OCI-LY3 (cell line): ENCODE data around the gene GATAD1.

ENCODE experiments used
- H2AFZ ChIP-seq: fragments of 200-600, 300-600 bp; shearing (Covaris generic); 2 replicates; pipeline ENCODE4 v1.6.0; 2014; ENCODE audit warnings: antibody characterized with exemption, low read depth, low read length
- H3K27ac ChIP-seq: fragments of 200-600, 300-600 bp; sonication (generic); 2 replicates; pipeline ENCODE4 v1.5.1; 2014; ENCODE audit warnings: mild to moderate bottlenecking, low read length, moderate library complexity, mixed read lengths
- H3K27me3 ChIP-seq: fragments of 200-600, 300-600 bp; sonication (generic); 2 replicates; pipeline ENCODE4 v1.6.1; 2014; ENCODE audit warnings: low read depth, low read length, mixed read lengths
- H3K36me3 ChIP-seq: fragments of 200-600, 300-600 bp; sonication (generic); replicated peaks from 2 replicates; pipeline ENCODE3; 2014; ENCODE audit warnings: low read depth, low read length, mixed read lengths
- H3K4me1 ChIP-seq: fragments of 300-600, 200-600 bp; sonication (generic); 2 replicates; pipeline ENCODE4 v1.6.1; 2014; ENCODE audit warnings: low read length, mixed read lengths
- H3K4me2 ChIP-seq: fragments of 200-600, 300-600 bp; sonication (generic); 2 replicates; pipeline ENCODE4 v1.6.1; 2014; ENCODE audit warnings: low read length, mixed read lengths
- H3K4me3 ChIP-seq: fragments of 300-600, 200-600 bp; sonication (generic); 2 replicates; pipeline ENCODE4 v1.5.1; 2014; ENCODE audit warnings: antibody characterized with exemption, mild to moderate bottlenecking, low read length, moderate library complexity
- H3K79me2 ChIP-seq: fragments of 300-600, 200-600 bp; shearing (Covaris generic); 2 replicates; pipeline ENCODE4 v1.6.1; 2014; ENCODE audit warnings: mild to moderate bottlenecking, low read length, mixed read lengths
- H3K9ac ChIP-seq: fragments of 300-600, 200-600 bp; shearing (Covaris generic); 2 replicates; pipeline ENCODE4 v1.6.0; 2014; ENCODE audit warnings: mild to moderate bottlenecking, low read length, moderate library complexity
- H3K9me3 ChIP-seq: fragments of 200-600, 300-600 bp; shearing (Covaris generic); 2 replicates; pipeline ENCODE4 v1.6.1; 2014; ENCODE audit warnings: low read length, mixed read lengths; ENCODE audit not compliant: insufficient read depth
- H4K20me1 ChIP-seq: fragments of 200-600, 300-600 bp; sonication (generic); 2 replicates; pipeline ENCODE4 v1.6.1; 2016; ENCODE audit warnings: low read length, mixed read lengths; ENCODE audit not compliant: insufficient read depth
- EZH2phosphoT487 ChIP-seq: fragments of 200-600 bp; shearing (Covaris generic); IDR thresholded peaks from 2 replicates; pipeline ENCODE4 v1.6.1; 2018; ENCODE audit warnings: antibody characterized with exemption, mixed run types, low read depth
- TF ChIP-seq, protein P1 (sequence below): fragments of 200-600, 300-600 bp; sonication (generic); IDR thresholded peaks from 2 replicates; pipeline ENCODE4 v1.5.1; 2014; ENCODE audit warnings: antibody characterized with exemption, low read length, low read depth

GATAD1 gene

GRCh38 chr7:92447345-92448204 lies at the start of gene GATAD1:
Gene GATAD1, plus strand, starts transcription at chr7:92447482. Its CDS starts 248 bp downstream, at chr7:92447730.
- Histone ChIP-seq H3K4me3 (peak within 1 kb of the TSS; percentile 92), H3K79me2 (peaks cover 3% of the 10 kb centered on the region; the same call in 1 of the 2 replicates), H3K36me3 (peaks cover 27% of the 10 kb centered on the region), H4K20me1 (no peaks in the 10 kb centered on the region), H3K9ac (peak within 1 kb of the TSS; percentile 86), H3K4me2 (peak within 1 kb of the TSS; percentile 84), H3K27ac (peak within 1 kb of the TSS; percentile 67), H3K4me1 (0 out of 2 replicates have a peak, but pooled peaks cover 8% of the 10 kb centered on the region), H3K9me3 (no peaks in the 10 kb centered on the region), H2AFZ (peak within 1 kb of the TSS; percentile 92), H3K27me3 (no peaks in the 10 kb centered on the region)
- TF ChIP-seq, protein P1, sequence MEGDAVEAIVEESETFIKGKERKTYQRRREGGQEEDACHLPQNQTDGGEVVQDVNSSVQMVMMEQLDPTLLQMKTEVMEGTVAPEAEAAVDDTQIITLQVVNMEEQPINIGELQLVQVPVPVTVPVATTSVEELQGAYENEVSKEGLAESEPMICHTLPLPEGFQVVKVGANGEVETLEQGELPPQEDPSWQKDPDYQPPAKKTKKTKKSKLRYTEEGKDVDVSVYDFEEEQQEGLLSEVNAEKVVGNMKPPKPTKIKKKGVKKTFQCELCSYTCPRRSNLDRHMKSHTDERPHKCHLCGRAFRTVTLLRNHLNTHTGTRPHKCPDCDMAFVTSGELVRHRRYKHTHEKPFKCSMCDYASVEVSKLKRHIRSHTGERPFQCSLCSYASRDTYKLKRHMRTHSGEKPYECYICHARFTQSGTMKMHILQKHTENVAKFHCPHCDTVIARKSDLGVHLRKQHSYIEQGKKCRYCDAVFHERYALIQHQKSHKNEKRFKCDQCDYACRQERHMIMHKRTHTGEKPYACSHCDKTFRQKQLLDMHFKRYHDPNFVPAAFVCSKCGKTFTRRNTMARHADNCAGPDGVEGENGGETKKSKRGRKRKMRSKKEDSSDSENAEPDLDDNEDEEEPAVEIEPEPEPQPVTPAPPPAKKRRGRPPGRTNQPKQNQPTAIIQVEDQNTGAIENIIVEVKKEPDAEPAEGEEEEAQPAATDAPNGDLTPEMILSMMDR = no peak; the same call in none of the 2 replicates
- no peak for TF ChIP-seq EZH2phosphoT487

DNA sequence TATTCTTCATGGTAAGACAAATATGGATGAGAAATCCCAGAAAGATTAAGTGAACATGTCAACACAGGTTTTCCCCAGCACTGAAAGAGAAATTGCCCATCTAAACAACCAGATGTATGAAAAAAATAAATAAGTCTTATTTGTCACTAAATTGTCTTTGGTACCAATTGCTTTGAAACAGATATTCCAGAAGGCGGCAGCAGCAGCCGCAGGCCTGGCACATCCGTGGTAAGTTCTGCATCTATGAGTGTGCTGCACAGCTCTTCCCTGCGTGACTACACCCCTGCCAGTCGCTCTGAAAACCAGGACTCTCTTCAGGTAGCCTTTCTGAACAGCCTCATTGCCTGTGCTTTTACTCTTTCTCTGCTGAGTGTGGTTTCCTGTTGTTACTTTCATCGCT lies 49.7 kb upstream of the GATAD1 start:
- TF ChIP-seq, protein P1 = no peak
- TF ChIP-seq EZH2phosphoT487 = no peak
- H3K27me3 ChIP-seq = no peaks in the 10 kb centered on the region
- H3K27ac ChIP-seq = no peak overlapping the region
- H3K36me3 ChIP-seq = peaks cover 14% of the 10 kb centered on the region
- no peak overlapping the region for H3K9ac ChIP-seq
- H3K4me1 ChIP-seq = no peaks in the 10 kb centered on the region
- no peak overlapping the region for H2AFZ ChIP-seq
- H3K4me2 ChIP-seq = no peak overlapping the region
- no peaks in the 10 kb centered on the region for H4K20me1 ChIP-seq
- H3K4me3 ChIP-seq = no peak overlapping the region
- H3K9me3 ChIP-seq = no peaks in the 10 kb centered on the region
- H3K79me2 ChIP-seq = no peaks in the 10 kb centered on the region

DNA sequence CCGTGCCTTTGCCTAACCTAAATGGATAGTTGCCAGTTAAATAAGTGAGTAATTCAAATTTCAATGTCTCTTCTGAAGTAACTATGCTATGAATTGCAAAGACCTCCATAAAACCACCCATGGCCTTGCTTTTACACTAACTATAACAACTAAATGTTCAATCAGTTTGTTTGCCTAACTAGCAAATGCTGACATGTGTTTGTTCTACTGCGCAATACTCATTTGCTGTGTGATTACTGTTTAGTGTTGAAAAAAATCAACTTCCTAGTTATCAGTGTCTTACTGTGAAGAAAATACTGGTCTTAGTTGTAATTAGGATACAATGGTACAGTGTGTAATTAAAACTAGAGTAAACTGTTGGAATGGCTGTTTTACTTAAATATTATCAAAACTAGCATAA lies 47.3 kb upstream of the GATAD1 start:
- no peak overlapping the region for H3K4me2 ChIP-seq
- H3K27me3 ChIP-seq = no peaks in the 10 kb centered on the region
- H2AFZ ChIP-seq = no peak overlapping the region
- peaks cover 14% of the 10 kb centered on the region for H3K36me3 ChIP-seq
- no peak overlapping the region for H3K9ac ChIP-seq
- no peaks in the 10 kb centered on the region for H4K20me1 ChIP-seq
- H3K4me1 ChIP-seq = no peaks in the 10 kb centered on the region
- TF ChIP-seq, protein P1 = no peak
- no peak for TF ChIP-seq EZH2phosphoT487
- H3K79me2 ChIP-seq = no peaks in the 10 kb centered on the region
- no peak overlapping the region for H3K4me3 ChIP-seq
- H3K9me3 ChIP-seq = no peaks in the 10 kb centered on the region
- no peak overlapping the region for H3K27ac ChIP-seq

GRCh38 chr7:92402920-92403759 lies 44.1 kb upstream of the GATAD1 start:
- Histone ChIP-seq H2AFZ (no peak overlapping the region), H3K27ac (no peak overlapping the region), H3K4me3 (no peak overlapping the region), H3K9me3 (no peaks in the 10 kb centered on the region), H3K4me2 (no peak overlapping the region), H3K4me1 (no peaks in the 10 kb centered on the region), H3K79me2 (no peaks in the 10 kb centered on the region), H3K36me3 (peaks cover 7% of the 10 kb centered on the region), H3K9ac (no peak overlapping the region), H4K20me1 (no peaks in the 10 kb centered on the region), H3K27me3 (no peaks in the 10 kb centered on the region)
- TF ChIP-seq EZH2phosphoT487 = no peak
- TF ChIP-seq, protein P1 = no peak
